Stimulated activated CD8-positive, alpha-beta memory T cell treated with anti-CD3 and anti-CD28 coated beads, Interleukin-2, amount 100 ng/mL, for 48 hours (primary cell): ENCODE data around the gene ZFX.
"Not testable (repeated sequence)": the region's sequence is repeated elsewhere in the genome, so short reads cannot be mapped to it uniquely, and the experiment has no call there.

Experiments used
- DNase-seq, 2 donors: peaks; one replicate each; pipeline ENCODE4 v3.0.0-alpha.2; 2020; ENCODE audit warnings: low read depth in 2 of 2

ZFX gene

DNA sequence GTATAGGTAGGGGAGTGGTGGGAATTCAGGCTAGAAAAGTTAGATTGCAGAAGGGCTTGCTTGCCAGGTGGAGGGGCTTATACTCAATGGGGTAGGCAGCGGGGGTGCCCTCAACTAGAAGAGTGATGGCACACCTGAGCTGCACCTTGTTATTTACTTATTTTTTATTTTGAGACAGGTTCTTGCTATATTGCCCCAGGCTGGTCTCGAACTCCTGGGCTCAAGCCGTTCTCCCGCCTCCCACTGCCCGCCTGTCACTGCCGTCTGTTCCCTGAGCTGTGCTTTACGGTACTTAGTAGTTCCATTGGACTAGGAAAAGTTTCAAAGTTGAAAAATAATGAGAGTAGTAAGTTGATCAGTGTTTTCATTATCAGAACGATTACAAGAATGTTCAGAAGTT, 2.0 kb downstream of the ZFX start:
- no peak for DNase-seq

GRCh38 chrX:24153178-24153795, 3.8 kb downstream of the ZFX start:
- no peak for DNase-seq

GRCh38 chrX:24153796-24154189, 4.3 kb downstream of the ZFX start:
- no peak for DNase-seq

DNA sequence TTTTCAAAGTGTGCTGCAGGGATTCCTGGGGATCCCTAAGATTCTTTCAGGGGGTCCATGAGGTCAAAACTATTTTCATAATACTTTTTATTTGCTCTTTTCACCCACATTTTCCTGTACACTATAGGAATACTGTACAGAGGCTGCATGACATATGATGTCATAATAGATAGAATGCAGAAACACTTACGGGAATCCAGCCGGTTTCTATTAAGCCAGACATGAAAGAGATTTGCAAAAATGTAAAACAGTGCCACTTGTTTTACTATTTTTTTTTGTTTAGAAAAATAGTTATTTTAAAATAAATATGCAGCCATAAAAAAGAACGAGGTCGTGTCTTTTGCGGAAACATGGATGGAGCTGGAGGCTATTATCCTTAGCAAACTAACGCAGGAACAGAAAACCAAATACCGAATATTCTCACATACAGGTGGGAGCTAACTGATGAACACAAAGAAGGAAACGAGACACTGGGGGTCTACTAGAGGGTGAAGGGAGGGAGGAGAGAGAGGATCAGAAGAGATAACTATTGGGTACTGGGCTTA, 5.0 kb downstream of the ZFX start:
- DNase-seq: no peak

DNA sequence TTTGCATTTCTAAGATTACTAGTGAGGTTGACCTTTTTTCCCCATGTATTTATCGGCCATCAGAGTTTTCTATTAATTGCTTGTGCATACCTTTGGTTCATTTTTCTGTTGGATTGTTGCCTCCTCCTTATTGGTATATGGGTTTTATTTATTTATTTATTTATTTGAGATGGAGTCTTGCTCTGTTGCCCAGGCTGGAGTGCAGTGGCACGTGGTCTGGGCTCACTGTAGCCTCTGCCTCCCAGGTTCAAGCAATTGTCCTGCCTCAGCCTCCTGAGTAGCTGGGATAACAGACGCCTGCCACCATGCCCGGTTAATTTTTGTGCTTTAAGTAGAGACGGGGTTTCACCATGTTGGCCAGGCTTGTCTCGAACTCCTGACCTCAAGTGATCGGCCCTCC, 6.2 kb downstream of the ZFX start:
- not testable (repeated sequence) for DNase-seq

GRCh38 chrX:24156177-24156576, 6.6 kb downstream of the ZFX start:
- no peak for DNase-seq

GRCh38 chrX:24158881-24159280, 9.4 kb downstream of the ZFX start:
- DNase-seq: no peak

DNA sequence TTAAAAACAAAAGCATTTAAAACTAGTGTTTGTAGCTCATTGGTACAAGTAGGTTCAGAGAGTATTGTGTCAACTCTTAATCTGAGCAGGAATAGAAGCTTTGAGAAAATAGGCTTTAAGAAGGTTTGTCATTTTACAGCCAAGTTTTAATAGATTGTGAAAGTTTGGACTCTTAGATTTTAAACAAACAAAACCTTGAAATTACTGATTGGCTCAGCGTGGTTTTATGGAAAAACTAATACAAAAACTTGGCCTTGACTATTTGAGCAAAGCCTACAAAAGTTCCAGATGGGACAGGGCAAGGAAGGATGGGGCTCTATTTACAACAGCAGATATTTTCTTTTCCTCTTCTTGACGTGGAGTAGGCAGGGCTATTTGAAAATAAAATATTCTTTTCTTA, 16.5 kb downstream of the ZFX start:
- no peak for DNase-seq

GRCh38 chrX:24167719-24168472, 18.4 kb downstream of the ZFX start:
- no peak for DNase-seq

- no peak for DNase-seq
These were observed 19.3 kb downstream of the ZFX start for GRCh38 chrX:24168807-24169206.

GRCh38 chrX:24169211-24169610, 19.7 kb downstream of the ZFX start:
- DNase-seq: no peak

GRCh38 chrX:24173115-24173847, 23.8 kb downstream of the ZFX start:
- DNase-seq: no peak

- no peak for DNase-seq
These were observed 25.7 kb downstream of the ZFX start for GRCh38 chrX:24175276-24175675.

DNA sequence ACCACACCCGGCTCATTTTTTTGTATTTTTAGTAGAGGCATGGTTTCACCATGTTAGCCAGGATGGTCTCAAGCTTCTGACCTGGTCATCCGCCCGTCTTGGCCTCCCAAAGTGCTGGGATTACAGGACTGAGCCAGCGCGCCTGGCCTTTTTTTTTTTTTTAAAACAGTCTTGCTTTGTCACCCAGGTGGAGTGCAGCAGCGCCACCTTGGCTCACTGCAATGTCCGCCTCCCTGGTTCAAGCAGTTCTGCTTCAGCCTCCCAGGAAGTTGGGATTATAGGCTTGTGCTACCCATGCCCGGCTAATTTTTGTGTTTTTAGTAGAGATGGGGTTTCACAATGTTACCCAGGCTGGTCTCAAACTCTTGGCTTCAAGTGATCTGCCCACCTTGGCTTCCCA, 28.9 kb downstream of the ZFX start:
- no peak for DNase-seq

DNA sequence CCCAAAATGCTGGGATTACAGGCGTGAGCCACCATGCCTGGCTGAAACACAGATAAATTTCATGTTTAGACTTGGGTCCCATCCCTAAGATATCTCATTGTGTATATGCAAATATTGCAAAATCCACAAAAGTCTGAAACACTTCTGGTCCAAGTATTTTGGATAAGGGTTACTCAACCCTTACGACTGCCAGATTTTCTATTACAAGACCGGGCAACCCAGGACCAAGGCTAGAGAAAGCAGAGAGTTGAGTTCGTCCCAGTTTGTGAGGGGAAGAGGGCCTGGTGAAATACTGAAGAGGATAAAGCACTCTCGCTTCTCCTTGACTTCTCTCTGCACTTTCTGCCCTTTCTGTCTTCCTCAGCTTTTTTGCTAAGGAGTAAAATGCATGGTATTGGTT, 34.5 kb downstream of the ZFX start:
- no peak for DNase-seq

DNA sequence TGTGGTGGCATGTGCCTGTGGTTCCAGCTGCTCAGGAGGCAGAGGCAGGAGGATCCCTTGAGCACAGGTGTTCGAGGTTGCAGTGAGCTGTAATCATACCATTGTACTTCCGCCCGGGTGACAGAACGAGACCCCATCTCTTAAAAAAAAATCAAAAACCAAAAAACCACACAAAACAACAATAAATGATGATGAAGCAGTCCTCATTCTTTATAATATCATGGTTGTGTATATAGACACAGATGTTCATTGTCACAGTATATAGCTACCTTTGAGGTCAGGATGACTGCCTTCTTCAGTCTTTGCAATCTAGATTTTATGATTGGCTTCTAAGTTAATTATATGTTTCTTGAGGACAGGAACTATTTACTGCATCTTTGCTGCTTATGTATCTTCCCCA, 37.0 kb downstream of the ZFX start:
- no peak for DNase-seq

GRCh38 chrX:24186986-24187385, 37.5 kb downstream of the ZFX start:
- no peak for DNase-seq

DNA sequence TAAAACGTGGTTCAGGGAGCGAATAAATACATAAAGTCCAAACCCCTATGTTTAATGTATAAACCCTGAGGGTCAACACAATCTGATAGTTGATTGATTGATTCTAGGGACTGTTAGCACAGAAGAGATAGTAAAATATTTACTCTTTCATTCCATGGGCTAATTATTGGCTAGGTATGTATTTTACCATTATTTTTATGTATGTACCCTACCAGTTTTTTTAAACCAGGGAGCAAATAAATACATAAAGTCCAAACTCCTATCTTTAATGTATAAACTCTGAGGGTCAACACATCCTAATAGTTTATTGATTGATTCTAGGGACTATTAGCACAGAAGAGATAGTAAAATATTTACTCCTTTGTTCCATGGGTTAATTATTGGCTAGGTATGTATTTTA, 40.0 kb downstream of the ZFX start:
- no peak for DNase-seq

GRCh38 chrX:24190500-24191156, 41.1 kb downstream of the ZFX start:
- DNase-seq: no peak

- no peak for DNase-seq
These were observed 47.0 kb downstream of the ZFX start for GRCh38 chrX:24196509-24196908.

- DNase-seq: no peak
These were observed 48.6 kb downstream of the ZFX start for GRCh38 chrX:24198101-24198500.

DNA sequence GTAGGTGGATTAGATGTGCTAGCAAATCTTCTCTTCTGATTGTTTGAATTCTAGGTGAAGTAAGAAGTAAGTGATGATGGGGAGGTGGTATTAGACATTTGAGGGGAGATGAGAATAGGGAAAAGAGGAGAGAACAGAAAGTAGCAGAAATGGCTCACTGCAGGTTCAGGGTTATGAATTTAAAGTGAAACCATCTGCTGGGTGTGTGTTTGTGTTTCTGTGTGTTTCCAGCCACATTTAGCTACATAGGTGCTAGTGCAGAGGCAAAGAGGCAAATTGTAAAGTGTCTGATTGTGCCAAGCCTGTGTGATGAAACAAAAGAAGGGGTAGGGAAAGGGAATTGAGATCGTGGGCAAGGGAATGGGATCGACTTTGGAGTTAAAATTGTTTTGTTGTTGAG, 50.6 kb downstream of the ZFX start:
- DNase-seq: no peak
